ENCODE measurements around the gene FCAR.
"Not testable (repeated sequence)": the region's sequence is repeated elsewhere in the genome, so short reads cannot be mapped to it uniquely, and the experiment has no call there.

Gene FCAR

GRCh38 chr19:54896036-54896435 lies 22.0 kb downstream of the FCAR start:
- DNase-seq, result no peak

- not testable (repeated sequence) for DNase-seq
Measured at GRCh38 chr19:54898685-54899084, 24.6 kb downstream of the FCAR start.

DNA sequence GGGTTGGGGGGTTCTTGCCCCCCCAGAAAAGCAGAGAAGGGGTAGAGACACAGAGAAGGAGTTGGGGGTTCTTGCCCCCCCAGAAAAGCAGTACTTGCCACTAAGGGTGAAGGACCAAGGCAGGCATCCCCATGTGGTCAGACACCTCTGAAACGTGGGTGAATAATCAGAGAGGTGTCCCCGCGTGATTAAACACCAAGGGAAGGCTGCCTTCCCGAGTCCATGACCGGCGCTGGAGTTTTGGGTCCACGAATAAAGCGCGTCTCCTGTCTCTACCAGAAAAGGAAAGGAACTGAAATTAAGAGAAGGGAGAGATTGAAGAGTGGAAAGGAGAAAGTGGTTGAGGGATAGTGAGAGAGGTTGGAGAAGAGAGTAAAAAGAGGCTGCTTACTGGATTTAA lies 25.6 kb downstream of the FCAR start:
- DNase-seq, result not testable (repeated sequence)

DNA sequence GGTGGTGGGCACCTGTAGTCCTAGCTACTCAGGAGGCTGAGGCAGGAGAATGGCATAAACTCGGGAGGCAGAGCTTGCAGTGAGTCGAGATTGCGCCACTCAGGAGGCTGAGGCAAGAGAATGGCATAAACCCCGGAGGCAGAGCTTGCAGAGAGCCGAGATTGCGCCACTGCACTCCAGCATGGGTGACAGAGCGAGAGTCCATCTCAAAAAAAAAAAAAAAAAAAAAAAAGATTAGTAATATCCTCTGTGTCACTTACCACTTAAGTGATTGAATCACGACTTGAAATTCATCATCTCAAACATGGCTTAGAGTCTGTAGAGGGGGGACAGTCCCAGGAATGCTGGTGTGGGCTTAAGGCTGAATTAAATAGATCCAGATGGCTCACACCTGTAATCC lies 27.1 kb downstream of the FCAR start:
- peak; percentile 29 for DNase-seq

DNA sequence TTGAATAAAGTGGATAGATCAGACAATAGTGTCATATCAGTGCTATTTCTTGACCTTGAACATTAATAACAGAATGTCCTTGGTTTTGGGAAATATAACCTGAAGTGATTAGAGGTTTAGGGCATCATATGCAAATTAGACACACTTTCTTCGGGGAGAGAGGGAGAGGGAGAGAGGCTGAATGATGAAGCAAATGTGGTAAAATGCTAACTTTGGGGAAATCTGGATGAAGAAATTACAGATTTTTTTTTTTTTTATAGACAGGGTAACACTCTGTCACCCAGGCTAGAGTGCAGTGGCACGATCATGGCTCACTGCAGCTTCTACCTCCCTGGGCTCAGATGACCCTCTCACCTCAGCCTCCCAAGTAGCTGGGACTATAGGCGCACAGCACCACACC lies 28.0 kb downstream of the FCAR start:
- DNase-seq, result no peak

DNA sequence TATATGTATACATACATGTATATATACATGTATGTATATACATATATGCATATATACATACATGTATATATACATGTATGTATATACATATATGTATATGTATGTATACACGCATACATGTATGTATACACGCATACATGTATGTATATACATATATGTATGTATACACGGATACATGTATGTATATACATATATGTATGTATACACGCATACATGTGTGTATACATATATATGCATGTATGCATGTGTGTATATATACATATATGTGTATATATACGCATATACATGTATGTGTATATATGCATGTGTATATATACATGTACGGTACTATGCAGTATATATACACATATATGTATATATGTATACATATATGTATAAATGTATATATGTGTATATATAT lies 29.3 kb downstream of the FCAR start:
- DNase-seq, result no peak

DNA sequence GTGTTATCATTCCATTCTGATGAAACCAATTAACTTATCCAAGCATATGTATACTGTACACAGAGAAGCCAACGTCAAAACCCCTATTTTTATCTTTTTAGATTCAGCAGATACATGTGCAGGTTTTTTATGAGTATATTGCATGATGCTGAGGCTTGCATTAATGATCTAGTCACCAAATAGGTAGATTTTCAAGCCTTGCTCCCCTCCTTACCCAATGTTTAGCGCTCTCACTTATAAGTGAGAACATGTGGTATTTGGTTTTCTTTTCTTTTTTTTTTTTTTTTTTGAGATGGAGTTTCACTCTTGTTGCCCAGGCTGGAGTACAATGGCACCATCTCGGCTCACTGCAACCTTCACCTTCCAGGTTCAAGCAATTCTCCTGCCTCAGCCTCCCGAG lies 30.2 kb downstream of the FCAR start:
- DNase-seq, result not testable (repeated sequence)

GRCh38 chr19:54905421-54905802 lies 31.4 kb downstream of the FCAR start:
- DNase-seq, result no peak

GRCh38 chr19:54905803-54906511 lies 31.9 kb downstream of the FCAR start, which contains the start of gene NCR1:
Gene NCR1 (plus strand): TSS chr19:54906148. CDS start chr19:54906188, 40 bp downstream.
- DNase-seq, result no peak

DNA sequence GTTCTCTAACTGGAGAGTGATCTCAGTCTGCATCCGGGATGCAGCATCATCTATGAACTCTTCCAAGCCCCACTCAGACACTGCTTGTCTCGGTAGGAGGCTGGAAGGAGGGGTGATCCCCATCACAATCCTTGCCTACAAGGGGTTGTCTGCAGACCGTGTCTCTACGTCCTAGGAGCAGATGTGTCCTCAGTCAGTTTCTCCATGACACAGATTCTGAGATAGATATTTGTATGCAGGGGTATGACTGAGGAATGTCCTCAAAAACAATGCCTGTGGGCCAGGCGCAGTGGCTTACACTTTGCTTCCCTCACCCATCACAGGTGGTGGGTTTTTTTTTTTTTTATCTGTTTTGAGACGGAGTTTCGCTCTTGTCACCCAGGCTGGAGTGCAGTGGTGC lies 32.8 kb downstream of the FCAR start:
- no peak for DNase-seq

DNA sequence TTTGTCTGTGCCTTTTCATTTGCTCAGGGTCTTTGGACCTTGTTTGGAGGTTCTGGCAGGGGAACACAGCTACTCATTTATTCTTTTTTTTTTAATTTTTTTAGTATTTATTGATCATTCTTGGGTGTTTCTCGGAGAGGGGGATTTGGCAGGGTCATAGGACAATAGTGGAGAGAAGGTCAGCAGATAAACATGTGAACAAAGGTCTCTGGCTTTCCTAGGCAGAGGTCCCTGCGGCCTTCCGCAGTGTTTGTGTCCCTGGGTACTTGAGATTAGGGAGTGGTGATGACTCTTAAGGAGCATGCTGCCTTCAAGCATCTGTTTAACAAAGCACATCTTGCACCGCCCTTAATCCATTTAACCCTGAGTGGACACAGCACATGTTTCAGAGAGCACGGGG lies 33.9 kb downstream of the FCAR start:
- not testable (repeated sequence) for DNase-seq

GRCh38 chr19:54916822-54917221 lies 42.8 kb downstream of the FCAR start:
- no peak for DNase-seq

GRCh38 chr19:54918499-54918898 lies 44.5 kb downstream of the FCAR start:
- DNase-seq, result no peak

GRCh38 chr19:54919646-54920563 lies 45.9 kb downstream of the FCAR start:
- not testable (repeated sequence) for DNase-seq

DNA sequence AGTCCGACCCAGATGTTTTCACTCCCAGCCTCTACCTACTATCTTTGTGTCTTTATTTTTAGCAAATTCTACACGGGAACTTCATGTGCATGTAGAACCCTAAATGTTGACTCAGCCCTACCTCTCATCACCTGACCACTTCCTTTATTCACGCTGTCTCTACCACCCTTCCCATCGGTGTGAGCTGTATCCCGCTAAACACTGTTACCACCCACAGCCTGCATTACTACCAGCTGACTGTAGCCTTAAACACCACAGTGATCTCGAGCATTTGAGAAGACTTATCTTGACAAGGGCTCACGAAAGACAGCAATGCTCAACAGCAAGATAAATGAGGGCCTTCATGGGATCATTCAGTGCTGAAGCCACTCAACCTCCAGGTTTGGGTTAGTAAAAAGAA lies 47.0 kb downstream of the FCAR start:
- no peak for DNase-seq

DNA sequence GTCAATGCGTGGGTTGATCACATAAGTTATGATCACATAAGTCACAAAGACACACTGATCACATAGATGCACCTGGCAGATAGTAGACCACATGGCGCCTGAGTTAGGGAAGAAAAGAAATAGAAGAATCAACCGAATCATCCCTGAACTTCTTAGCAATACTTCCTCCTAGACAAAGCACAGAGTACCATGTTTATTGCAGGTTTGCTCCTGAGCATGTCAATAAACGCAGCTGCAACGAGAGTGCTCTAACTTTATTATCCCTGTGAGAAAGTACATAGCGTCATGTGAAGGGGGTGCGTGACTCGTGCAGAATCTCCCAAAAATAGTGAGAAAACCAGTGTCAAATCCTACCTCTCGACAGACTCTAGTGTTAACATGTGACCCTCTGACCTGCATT lies 49.2 kb downstream of the FCAR start:
- no peak for DNase-seq

- DNase-seq, result no peak
Measured at GRCh38 chr19:54928299-54928698, 54.3 kb downstream of the FCAR start.

DNA sequence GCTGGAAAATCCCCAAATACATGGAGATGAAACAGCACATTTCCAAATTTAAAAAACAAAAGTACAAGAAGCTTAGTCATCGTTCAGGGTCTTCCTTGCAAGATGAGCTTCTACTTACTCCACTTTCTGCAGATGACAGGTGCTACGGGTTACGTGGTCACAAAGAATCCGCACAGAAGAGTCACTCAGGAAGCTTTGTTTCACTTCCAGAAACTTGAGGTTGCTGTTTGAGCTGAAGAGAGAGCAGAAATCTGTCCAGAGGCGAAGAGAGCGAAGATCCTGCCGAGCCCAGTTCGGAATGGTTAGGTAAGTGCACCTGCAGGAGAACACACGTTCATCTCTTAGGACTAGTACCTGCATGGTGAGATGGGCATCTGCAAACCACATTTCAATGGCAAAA lies 63.9 kb downstream of the FCAR start:
- DNase-seq, result no peak

GRCh38 chr19:54938906-54939305 lies 64.9 kb downstream of the FCAR start:
- DNase-seq, result no peak

- not testable (repeated sequence) for DNase-seq
Measured at GRCh38 chr19:54939538-54939937, 65.5 kb downstream of the FCAR start.

All from SIG-M5 (cell line).